GM19099 (cell line): ENCODE results near the gene SLCO2A1.

Source experiments
- POLR2A ChIP-seq: IDR thresholded peaks from 3 replicates; pipeline ENCODE4 v1.6.1; 2011; ENCODE audit warnings: low read depth; ENCODE audit not compliant: insufficient read length; ENCODE audit errors: extremely low read depth

Gene SLCO2A1

GRCh38 chr3:134030379-134031347, 938 bp upstream of the SLCO2A1 start:
- TF ChIP-seq POLR2A, result no peak

GRCh38 chr3:134029256-134029733, 430 bp downstream of the SLCO2A1 start:
- TF ChIP-seq POLR2A, result no peak

- TF ChIP-seq POLR2A, result no peak
These were observed 1.1 kb downstream of the SLCO2A1 start for GRCh38 chr3:134028486-134029255.

GRCh38 chr3:134027631-134028030, 2.1 kb downstream of the SLCO2A1 start:
- TF ChIP-seq POLR2A, result no peak

- no peak for TF ChIP-seq POLR2A
These were observed 9.5 kb downstream of the SLCO2A1 start for GRCh38 chr3:134020135-134020680.

GRCh38 chr3:134018850-134019249, 10.9 kb downstream of the SLCO2A1 start:
- no peak for TF ChIP-seq POLR2A

- TF ChIP-seq POLR2A, result no peak
These were observed 11.3 kb downstream of the SLCO2A1 start for GRCh38 chr3:134018406-134018805.

- TF ChIP-seq POLR2A, result no peak
These were observed 12.2 kb downstream of the SLCO2A1 start for GRCh38 chr3:134017490-134017889.

- no peak for TF ChIP-seq POLR2A
These were observed 15.5 kb downstream of the SLCO2A1 start for GRCh38 chr3:134014270-134014669.

GRCh38 chr3:134013280-134013679, 16.4 kb downstream of the SLCO2A1 start:
- no peak for TF ChIP-seq POLR2A

GRCh38 chr3:134009345-134010000, 20.3 kb downstream of the SLCO2A1 start:
- TF ChIP-seq POLR2A, result no peak

GRCh38 chr3:134008630-134009156, 21.0 kb downstream of the SLCO2A1 start:
- no peak for TF ChIP-seq POLR2A

- no peak for TF ChIP-seq POLR2A
These were observed 21.9 kb downstream of the SLCO2A1 start for GRCh38 chr3:134007819-134008218.

GRCh38 chr3:134004841-134005240, 24.9 kb downstream of the SLCO2A1 start:
- no peak for TF ChIP-seq POLR2A
